Upper lobe of left lung (tissue), 4 donors: Measurements from ENCODE around the gene KCTD5.
"Not testable (repeated sequence)": the region's sequence is repeated elsewhere in the genome, so short reads cannot be mapped to it uniquely, and the experiment has no call there.

Experiments
- EP300 ChIP-seq, 4 donors: sonication (generic); formaldehyde crosslinking; IDR thresholded peaks; one replicate each; pipeline ENCODE4 v1.5.1; 2017; ENCODE audit warnings: antibody characterized with exemption in 4 of 4, control low read depth in 2 of 4
- POLR2A ChIP-seq, 4 donors: fragments of 450-650 bp; IDR thresholded peaks; one replicate each; pipeline ENCODE4 v1.5.1; 2016 to 2017; ENCODE audit warnings: antibody characterized with exemption in 4 of 4, mild to moderate bottlenecking in 2 of 4
- TF ChIP-seq, protein P1 (sequence below), 6 experiments: fragments of 450-650 bp in 4 of 6; fragments of 200-600 bp in 2 of 6; sonication (generic) in 2 of 6; IDR thresholded peaks; one replicate each; pipeline ENCODE4 v1.5.1; 2016 to 2019; ENCODE audit warnings: antibody characterized with exemption in 6 of 6

DNA sequence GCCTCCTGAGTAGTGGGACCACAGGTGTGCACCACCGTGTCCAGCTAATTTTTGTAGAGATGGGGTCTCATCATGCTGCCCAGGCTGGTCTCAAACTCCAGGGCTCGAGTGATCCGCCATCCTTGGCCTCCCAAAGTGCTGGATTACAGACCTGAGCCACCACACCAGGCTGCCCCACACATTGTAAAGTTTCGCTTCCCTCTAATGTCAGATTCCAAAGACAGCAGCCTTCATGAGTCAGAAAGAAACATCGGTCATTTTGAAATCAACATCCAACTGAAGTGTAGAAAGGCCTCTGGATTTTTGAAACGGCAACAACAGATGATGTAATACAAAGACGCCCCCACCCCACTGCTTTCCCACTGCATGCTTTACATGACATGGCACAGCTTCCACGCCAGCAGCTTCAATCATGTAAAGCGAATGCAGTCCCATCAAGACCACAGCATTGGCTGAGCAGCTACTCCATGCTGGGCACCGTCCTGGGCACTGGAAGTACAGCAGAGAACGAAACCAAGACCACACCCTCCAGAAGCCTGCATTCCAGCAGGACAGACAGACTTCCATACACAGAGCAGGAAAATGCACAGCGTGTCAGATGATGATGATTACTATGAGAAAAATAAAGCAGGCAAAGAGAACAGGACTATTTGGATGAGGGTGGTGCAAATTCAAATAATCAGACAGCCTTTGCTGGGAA lies 37.4 kb upstream of the KCTD5 start:
- TF ChIP-seq, protein P1, sequence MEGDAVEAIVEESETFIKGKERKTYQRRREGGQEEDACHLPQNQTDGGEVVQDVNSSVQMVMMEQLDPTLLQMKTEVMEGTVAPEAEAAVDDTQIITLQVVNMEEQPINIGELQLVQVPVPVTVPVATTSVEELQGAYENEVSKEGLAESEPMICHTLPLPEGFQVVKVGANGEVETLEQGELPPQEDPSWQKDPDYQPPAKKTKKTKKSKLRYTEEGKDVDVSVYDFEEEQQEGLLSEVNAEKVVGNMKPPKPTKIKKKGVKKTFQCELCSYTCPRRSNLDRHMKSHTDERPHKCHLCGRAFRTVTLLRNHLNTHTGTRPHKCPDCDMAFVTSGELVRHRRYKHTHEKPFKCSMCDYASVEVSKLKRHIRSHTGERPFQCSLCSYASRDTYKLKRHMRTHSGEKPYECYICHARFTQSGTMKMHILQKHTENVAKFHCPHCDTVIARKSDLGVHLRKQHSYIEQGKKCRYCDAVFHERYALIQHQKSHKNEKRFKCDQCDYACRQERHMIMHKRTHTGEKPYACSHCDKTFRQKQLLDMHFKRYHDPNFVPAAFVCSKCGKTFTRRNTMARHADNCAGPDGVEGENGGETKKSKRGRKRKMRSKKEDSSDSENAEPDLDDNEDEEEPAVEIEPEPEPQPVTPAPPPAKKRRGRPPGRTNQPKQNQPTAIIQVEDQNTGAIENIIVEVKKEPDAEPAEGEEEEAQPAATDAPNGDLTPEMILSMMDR (IDR thresholded peaks at IDR 0.05): not testable (repeated sequence)
- TF ChIP-seq POLR2A, EP300 (IDR thresholded peaks at IDR 0.05): not testable (repeated sequence)
